ENCODE measurements around the gene SOD2. TPM values are rescaled to one million over a fixed set of nuclear protein-coding genes. Genes with fewer than 3 reads are reported as not detected.
"Not testable (repeated sequence)": the region's sequence is repeated elsewhere in the genome, so short reads cannot be mapped to it uniquely, and the experiment has no call there.

The SOD2 gene
- total RNA-seq, 1 donor from 2014 or later: 764 TPM

DNA sequence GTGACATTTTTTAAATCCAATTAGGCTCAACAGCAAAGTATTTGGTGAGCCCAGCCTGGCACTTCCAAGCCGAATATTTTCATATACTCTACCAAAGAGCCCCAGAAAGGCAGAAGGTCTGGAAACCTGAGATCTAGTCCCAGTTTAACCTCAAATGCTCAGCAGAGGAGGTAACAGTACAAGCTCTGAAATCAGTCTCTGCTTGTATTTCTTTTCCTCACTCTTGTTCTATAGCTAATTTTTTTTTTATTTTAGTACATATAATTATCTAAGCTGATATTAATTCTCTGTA lies 9.1 kb downstream of the SOD2 start:
- DNase-seq (ENCODE audit: extremely low read depth, low read depth, low spot score): no peak

DNA sequence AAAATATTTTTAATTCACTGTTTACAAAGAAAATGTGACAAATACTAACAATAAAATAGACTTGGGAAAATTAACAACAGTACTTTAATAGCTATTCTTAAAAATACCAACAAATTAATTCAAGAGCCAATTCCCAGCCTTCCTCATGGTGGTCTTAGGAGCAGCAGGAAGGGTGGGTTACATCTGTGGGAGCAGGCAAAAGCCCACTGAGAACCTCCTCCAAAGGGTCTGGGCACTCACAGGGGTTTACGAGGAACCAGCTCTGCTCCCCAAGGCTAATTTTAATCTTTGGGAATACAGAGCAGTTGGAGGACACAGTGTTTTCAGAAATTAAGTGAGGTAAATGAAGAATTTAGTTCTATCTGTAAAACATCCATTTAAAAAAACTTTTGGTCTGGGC lies 10.2 kb downstream of the SOD2 start:
- DNase-seq (ENCODE audit: extremely low read depth, low read depth, low spot score): no peak

DNA sequence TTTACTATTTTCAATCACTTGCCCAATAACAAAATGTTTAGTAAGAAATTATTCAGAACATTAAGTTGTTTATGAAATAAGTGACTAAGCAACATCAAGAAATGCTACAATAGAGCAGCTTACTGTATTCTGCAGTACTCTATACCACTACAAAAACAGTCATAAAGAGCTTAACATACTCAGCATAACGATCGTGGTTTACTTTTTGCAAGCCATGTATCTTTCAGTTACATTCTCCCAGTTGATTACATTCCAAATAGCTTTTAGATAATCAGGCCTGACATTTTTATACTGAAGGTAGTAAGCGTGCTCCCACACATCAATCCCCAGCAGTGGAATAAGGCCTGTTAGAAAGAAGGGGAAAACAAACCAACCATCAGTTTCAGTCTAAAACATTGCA lies 10.7 kb downstream of the SOD2 start:
- no peak for DNase-seq (ENCODE audit: extremely low read depth, low read depth, low spot score)

DNA sequence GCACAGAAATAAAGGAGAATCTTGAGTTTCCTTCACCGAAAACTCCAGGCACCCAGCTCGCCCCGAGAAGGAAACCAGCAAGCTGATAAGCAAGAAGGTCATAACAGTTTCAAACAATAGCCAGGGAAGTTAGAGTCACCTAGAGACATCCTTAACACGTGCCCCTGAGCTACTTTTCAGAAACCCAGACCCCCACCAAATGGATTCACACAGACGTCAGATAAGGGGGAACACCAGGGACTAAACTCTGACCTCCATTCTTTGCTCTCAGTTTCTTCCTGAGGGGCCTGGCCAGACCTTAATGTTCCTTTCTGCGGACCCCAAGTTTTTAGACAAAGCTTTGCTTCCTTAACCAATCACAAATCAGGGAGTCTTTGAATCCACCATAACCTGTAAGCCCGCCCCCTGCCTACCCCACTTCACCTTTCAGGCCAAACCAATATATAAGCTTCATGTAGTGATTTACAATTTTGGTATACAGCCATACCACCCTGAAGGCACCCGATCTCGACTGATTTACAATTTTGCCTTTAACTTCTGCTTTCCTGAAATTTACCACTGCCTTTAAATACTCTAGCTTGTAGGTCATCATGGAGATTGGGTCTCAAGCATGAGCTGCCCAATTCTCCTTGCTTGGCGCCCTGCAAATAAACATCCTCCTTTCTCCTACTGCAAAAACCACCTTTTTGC lies 11.7 kb downstream of the SOD2 start:
- DNase-seq (ENCODE audit: extremely low read depth, low read depth, low spot score): no peak

DNA sequence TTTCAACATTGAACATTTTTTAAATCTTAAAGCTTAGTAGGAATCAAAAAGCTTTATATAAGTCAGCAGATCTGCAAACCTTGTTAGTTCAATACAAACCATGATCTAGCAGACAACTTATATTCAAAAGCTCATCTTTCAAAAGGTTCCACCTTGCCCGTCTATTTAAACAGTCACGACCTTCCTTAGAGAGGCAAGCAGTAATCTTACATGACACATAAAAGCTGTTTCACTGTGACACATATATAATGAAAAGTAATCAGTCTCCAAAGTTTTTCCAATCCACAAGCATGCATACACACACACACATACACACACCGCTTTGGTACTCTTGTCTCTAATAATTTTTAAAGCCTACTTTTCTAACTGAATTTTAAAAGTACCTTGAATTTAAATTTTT lies 12.9 kb downstream of the SOD2 start:
- DNase-seq (ENCODE audit: extremely low read depth, low read depth, low spot score): no peak

DNA sequence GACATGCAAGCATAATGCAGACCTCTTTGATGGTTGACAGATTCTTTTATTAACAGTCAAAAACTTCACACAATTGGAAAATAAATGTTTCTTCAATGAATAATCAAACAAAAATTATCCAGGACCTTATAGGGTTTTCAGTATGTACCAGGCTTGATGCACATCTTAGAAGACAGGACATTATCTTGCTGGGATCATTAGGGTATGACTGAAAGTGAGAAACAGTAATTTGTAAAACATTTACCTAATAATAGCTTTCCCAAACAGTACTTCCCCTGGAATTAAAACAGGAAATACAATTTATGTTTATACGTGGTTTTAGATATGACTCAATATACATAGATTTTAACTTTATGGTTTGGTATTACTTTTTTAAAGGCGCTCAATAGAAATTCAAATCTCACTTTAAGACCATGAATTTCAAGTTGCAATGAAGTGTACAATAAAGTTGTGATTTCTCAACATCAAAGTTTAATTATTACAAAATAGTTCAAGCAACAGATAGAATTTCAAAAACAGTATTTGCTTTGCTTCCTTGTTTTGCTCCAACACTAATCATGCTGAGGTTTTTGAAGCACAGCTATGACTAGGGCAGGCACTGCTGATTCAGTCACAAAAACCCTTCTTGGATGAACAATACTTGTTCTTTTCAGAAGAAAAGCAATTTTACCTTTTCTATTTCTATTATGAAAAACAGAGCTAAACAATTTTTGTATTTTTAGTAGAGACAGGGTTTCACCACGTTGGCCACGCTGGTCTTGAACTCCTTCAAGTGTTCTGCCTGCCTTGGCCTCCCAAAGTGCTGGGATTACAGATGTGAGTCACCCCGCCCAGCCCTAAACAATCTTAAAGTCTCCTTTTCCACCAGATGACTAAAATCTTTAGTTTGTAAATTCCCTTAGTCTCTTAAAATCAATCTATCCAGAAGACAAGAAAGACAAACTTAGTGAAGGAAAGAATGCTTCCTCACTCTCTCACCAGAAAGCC lies 13.7 kb downstream of the SOD2 start:
- no peak for DNase-seq (ENCODE audit: extremely low read depth, low read depth, low spot score)

DNA sequence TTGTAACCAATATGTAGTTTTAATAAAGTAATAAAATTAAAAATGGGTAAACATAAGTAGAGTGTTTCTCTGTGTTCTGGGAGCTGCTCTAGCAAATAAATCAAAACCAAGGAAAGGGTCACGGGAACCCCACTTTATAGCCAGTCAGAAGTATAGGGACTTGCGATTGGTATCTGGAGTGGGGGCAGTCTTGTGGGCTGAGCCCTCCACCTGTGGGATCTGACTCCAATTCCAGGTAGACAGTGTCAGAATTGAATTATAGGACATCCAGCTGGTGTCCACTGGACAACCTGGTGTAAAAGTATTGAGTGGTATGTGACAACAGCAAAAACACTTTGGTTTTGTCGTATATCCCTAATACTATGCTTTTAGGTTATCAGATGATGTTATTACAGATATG lies 14.5 kb downstream of the SOD2 start:
- no peak for DNase-seq (ENCODE audit: extremely low read depth, low read depth, low spot score)

DNA sequence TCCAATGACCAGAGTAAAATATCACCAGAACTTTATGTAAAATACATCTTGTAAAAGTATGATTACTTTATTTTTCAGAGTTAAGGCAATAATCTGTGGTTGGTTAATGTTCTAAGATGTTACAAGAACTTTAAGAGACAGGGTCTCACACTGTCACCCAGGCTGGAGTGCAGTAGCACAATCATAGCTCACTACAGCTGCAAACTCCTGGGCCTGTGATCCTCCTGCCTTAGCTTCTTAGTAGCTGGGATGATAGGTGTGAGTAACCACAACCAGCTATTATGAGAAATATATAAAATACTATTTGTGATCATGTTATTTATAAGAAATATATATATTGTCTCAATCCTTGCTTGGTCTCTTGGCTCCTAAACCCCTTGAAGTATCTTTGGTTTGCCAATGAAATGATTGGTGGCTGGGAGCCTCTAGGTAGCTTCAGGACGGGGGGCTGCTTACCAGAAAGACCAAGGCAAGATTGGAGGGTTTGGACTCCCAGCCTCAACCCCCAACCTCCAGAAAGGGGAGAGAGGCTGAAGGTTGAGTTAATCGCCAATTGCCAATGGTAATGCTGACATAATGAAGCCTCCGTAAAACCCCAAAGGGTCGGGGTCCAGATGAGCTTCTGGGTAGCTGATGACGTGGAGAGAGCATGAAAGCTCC lies 15.4 kb downstream of the SOD2 start:
- DNase-seq (ENCODE audit: extremely low read depth, low read depth, low spot score): no peak

DNA sequence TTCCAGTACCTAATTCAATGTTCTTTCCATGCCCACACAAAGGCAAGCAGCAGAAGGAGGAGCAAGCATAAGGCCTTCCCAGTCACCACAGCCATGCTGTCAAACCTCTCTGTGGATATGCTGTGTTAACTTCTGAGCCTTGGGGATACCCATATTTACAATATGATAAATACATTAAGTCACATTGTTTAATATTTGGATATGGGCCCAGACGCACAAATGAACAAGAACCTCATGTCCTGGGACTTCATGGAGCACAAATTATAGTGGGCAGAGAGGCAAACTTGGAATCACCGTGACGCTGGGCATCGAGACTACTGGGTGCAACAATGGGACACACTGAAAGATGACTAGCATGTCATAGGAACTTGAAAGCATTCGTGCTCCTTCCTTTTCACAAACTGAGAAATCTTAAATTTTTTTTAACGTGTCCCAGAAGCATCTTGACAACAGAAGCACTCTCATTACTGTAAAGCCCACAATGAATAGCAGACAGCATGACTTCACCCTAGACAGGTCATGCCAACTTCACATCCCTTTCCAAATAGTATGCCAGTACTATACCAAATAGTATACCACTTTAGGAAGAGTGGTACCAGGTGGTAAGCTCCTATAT lies 16.0 kb downstream of the SOD2 start:
- DNase-seq (ENCODE audit: extremely low read depth, low read depth, low spot score): no peak

DNA sequence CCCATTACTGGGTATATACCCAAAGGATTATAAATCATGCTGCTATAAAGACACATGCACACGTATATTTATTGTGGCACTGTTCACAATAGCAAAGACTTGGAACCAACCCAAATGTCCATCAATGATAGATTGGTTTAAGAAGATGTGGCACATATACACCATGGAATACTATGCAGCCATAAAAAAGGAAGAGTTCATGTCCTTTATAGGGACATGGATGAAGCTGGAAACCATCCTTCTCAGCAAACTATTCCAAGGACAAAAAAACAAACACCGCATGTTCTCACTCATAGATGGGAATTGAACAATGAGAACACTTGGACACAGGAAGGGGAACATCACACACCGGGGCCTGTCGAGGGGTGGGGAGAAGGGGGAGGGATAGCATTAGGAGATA lies 16.8 kb downstream of the SOD2 start:
- not testable (repeated sequence) for DNase-seq (ENCODE audit: extremely low read depth, low read depth, low spot score)

DNA sequence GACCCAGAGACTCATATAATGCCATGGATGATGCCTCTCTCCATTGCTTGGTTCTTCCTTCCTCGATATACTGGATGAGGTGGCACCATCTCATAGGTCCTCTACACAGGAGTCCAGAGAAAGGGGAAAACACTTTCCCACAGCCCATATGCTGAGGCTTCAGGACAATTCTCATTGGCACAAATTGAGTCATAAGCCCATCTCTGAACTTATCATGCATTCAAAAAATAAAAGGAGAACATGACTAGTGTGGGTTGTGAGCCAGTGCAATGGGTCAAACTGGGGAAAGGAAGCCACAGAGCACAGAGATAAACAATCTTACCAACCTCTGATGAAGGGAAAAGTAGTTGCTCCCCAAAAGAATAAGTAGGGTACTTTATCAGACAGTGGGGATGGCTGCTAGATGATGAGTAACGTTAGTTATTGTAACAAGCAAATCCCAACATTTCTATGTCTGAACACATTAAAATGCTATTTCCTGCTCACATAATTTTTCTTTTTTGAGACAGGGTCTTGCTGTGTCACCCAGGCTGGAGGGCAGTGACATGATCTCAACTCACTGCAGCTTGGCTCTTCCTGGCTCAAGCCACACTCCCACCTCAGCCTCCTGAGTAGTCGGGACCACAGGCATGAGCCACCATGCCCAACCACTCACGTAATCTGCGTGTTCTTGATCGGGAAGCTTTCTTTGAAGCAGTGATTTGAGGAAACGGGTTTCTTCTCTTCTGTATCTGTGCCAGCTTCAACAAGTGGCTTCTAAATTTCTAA lies 27.0 kb downstream of the SOD2 start:
- DNase-seq (ENCODE audit: extremely low read depth, low read depth, low spot score): no peak

DNA sequence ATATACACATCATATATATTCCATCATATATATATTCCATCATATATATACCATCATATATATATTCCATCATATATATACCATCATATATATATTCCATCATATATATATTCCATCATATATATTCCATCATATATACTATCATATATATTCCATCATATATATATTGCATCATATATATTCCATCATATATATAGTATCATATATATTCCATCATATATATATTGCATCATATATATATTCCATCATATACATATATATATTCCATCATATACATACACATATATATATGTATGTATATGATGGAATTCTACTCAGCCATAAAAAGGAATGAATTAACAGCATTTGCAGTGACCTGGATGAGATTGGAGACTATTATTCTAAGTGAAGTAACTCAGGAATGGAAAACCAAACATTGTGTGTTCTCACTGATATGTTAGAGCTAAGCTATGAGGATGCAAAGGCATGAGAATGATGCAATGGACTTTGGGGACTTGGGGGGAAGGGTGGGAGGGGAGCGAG lies 29.6 kb downstream of the SOD2 start:
- not testable (repeated sequence) for DNase-seq (ENCODE audit: extremely low read depth, low read depth, low spot score)

DNA sequence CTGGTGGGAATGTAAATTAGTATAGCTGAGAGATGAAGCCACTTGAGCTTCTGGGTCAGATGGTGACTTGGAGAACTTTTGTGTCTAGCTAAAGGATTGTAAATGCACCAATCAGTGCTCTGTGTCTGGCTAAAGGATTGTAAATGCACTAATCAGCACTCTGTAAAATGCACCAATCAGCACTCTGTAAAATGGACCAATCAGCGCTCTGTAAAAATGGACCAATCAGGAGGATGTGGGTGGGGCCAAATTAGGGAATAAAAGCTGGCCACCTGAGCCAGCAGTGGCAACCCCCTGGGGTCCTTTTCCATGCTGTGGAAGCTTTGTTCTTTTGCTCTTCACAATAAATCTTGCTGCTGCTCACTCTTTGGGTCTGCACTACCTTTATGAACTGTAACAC lies 31.1 kb downstream of the SOD2 start:
- DNase-seq (ENCODE audit: extremely low read depth, low read depth, low spot score): not testable (repeated sequence)

DNA sequence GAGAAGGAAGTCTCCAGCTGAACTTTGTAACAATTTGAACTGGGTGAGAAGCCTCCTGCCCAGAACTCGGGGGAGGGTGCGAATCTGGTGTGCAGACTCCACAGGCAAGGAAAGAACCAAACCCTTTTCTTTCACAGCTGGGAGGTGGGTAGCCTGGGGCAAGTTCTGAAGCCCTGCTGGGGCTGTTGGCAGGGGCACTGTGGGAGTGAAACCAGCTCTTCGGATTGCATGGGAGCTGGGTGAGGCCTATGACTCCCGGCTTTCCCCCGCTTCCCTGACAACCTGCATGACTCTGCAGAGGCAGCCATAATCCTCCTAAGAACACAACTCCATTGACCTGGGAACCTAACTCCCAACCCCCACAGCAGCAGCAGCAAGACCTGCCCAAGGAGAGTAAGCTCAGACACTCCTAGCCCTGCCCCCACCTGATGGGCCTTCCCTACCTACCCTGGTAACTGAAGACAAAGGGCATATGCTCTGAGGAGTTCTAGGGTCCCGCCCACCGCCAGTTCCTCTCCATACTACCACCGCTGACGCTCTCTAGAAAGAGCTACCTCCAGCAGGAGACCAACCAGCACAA lies 37.5 kb downstream of the SOD2 start:
- no peak for DNase-seq (ENCODE audit: extremely low read depth, low read depth, low spot score)

DNA sequence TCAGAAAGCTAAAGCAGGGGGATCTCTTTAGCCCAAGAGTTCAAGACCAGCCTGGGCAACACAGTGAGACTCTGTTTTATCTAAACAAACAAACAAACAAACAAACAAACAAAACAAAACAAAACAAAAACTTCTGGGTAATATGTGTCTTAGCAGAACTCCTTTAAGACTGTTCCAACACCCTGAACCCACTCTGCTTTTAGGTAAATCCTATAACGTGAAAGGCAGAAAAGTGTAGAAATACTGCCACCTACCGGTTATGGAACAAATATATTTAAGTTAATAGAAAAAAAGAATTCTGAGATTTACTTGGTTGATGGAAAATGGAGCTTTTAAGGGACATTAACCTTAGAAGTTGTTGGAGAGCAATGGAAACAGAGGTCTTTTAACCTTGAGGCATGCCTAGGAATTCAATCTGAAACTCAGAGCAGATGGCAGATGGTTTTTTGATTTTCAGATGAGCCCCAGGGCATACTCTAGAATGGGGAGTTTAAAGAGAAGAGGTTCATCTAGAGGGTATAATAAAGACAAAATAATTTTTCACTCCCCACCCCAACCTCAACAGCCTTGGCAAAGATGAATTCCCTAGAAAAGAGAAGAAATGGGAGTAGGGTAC lies 38.5 kb downstream of the SOD2 start:
- peak; percentile 37 for DNase-seq (ENCODE audit: extremely low read depth, low read depth, low spot score)

DNA sequence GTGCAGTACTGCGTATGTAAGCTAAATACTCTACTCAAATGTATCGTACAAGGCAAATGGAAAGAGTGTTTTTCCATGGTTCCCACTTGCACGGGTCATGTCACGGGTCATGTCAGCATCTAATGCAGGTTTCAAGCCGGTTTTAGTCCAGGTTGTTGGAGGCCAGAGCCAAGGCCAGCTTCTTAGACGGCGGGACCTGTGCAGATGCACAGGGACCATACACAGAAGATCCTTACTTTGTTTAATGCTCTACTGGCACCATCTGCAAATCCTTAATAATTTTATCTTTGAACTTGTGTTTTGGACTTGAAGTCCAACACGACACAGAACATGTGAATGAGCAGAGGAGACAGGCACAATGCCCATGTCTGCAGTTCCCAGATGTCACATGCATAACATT lies 42.7 kb downstream of the SOD2 start:
- DNase-seq (ENCODE audit: extremely low read depth, low read depth, low spot score): no peak

DNA sequence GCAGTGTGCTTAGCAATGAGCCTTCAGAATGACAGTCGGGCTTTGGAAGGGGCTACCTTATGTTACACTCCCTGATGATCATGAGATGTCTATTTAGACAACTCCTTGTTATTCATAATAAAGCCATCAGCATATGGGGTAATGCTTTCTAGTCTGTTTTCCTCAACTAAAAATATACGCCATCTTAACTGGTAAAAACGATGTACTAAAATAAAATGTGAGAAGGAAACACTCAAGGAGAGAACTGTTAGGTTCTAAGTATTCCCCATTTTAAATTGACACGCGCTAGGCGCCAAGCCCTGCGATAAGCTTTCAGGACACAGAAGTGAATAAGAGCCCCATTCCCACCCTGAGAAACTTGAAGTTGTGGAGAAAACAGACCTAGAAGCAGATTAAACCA lies 43.6 kb downstream of the SOD2 start:
- DNase-seq (ENCODE audit: extremely low read depth, low read depth, low spot score): no peak

DNA sequence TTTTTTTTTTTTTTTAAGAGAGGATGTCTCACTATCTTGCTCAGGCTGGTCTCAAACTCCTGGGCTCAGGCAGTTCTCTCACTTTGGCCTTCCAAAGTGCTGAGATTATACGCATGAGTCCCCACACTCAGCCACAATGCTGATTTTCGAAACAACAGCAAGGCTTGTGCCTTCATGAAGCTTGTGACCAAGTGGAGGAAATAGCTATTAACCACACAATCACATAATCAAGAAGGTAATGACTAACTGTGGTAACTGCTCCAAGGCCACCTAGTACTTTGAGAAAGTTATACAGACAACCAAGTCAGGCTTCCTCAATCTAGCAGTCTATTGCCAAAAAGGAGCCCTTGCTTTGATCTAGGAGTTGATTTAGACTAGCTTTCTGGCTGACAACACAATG lies 46.3 kb downstream of the SOD2 start:
- DNase-seq (ENCODE audit: extremely low read depth, low read depth, low spot score): no peak

DNA sequence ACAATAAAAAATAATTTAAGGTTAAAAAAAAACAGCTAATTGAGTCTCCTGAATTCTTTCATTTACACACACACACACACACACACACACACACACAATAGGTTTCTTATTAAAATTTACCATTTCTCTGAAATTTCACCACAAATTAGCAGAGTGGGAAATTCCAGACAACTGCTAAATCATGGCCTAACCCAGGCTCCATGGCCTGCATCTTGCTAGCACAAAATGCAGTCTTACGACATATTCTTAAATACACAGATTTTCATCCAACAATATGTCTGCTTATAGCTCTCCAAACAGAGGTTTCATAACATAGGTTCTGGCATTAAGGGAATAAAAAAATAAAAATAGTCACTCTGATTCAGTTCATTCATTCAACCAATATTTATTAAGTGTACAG lies 46.9 kb downstream of the SOD2 start:
- no peak for DNase-seq (ENCODE audit: extremely low read depth, low read depth, low spot score)

DNA sequence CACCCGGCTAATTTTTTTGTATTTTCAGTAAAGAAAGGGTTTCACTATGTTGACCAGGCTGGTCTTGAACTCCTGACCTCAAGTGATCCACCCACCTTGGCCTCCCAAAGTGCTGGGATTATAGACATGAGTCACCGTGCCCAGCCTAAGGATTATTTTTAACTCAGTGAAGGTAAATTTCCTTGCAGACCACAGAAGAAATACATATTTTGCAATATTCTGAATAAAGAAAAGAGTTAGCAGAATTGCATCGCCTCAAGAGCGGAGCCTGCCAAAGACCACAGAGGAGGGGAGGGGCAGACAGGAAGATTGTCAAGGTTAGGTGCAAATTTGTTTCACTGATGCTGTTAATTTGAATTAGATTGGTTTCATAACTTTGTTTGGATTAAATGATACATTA lies 47.4 kb downstream of the SOD2 start:
- DNase-seq (ENCODE audit: extremely low read depth, low read depth, low spot score): no peak

Measured in glomerular endothelial cell (primary cell).